Retinal pigment epithelial cell (primary cell): Measurements from ENCODE around the gene SPATA16.

ENCODE experiments used
- DNase-seq: peaks from one replicate; pipeline ENCODE4 v3.0.0-alpha.2; 2010; ENCODE audit warnings: low read depth
- H3K4me3 ChIP-seq: 2 replicates; pipeline ENCODE4 v1.5.1; 2011; ENCODE audit warnings: mild to moderate bottlenecking, low read length, control low read depth, moderate library complexity
- CTCF ChIP-seq: conservative IDR thresholded peaks from 2 replicates; pipeline ENCODE4 v1.5.1; 2011; ENCODE audit warnings: low read depth, low read length, control low read depth, inconsistent platforms

Gene SPATA16

GRCh38 chr3:172913911-172914655, 227.0 kb downstream of the SPATA16 start:
- DNase-seq = no peak
- no peak overlapping the region for H3K4me3 ChIP-seq
- TF ChIP-seq CTCF = no peak

DNA sequence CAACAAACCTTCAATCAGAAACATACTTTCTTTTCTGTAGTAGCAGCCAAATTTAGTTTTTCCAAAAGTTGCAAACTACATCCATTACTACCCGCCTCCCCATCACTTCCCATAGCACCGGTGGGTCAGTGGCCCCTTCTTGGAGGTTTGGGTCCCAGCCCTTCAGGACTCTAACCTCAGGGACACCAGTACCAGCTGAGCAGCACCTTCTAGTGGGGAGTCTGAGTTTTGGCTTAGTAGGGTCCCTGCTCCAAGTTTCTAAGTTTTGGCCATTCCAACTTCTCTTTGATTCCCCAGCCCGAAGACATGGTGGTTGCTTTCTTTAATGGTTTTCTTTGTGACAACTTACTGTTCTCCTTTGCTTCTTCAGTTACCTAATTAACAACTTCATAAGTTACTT, 229.9 kb downstream of the SPATA16 start:
- DNase-seq = no peak
- no peak overlapping the region for H3K4me3 ChIP-seq
- TF ChIP-seq CTCF = no peak

- H3K4me3 ChIP-seq = no peak overlapping the region
- no peak for DNase-seq
- TF ChIP-seq CTCF = no peak
These were observed 232.2 kb downstream of the SPATA16 start for GRCh38 chr3:172908771-172909270.

GRCh38 chr3:172905451-172905850, 235.6 kb downstream of the SPATA16 start:
- no peak for TF ChIP-seq CTCF
- H3K4me3 ChIP-seq = no peak overlapping the region
- DNase-seq = no peak

DNA sequence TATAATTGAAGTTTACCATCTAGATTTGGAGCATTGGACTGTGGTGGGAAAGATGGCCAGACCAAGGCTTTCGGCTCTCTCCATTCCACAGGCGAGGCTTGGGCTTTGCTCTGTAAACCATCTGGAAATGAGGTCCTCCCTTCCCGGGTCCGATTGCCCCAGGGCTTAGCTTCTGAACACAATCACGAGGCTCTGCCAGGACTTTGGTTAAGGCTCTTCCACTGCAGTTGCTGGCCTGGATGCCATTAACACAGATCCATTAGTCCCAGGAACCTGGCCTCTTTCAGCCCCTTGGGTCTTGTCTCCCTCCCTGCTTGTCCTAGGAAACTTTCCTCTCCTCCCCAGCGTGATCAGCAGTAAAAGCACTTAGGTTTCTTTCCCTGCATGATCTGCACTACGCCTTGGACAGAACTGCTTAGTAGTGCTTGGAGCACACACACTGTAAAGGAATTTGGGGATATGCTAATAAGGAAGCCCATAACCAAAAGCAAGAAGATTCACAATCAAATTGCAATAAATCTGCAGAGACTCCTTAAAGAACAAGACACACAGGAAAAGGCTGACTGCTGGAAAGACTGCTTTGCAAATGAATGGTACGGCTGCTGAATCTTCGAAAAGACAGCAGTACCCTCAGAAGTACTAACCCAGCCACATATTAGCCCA, 236.2 kb downstream of the SPATA16 start:
- no peak for DNase-seq
- TF ChIP-seq CTCF = no peak
- no peak overlapping the region for H3K4me3 ChIP-seq

- no peak for TF ChIP-seq CTCF
- DNase-seq = no peak
- H3K4me3 ChIP-seq = no peak overlapping the region
These were observed 237.3 kb downstream of the SPATA16 start for GRCh38 chr3:172903642-172904320.

DNA sequence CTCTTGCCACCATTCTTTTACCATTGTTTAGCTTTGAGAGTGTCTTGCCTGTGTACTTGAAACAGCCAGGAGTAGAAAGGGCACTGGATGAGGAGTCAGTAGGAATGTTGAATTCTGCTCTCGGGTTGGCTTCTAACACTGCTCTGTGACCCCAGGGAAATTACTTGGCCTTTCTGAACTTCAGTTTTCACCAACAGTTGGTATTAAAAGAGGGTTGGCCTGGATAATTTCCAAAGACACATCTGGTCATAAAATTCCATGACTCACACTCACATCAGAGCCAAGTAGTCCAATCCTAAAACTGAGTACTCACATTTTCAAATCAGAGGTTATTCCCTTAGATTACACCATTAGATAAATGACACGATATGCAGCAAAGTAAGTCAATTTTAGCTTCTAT, 248.9 kb downstream of the SPATA16 start:
- no peak for DNase-seq

More for the DNA sequence above, 248.9 kb downstream of the SPATA16 start:
- no peak for TF ChIP-seq CTCF
- no peak overlapping the region for H3K4me3 ChIP-seq
